SIG-M5 treated with dmso at 0.1 percent for 504 hours (cell line): ENCODE results near the gene AMFR.

Experiments
- DNase-seq: peaks from one replicate; lab custom pipeline; 2025; ENCODE audit not compliant: unreplicated experiment; lab: John Stamatoyannopoulos, UW

Gene AMFR

DNA sequence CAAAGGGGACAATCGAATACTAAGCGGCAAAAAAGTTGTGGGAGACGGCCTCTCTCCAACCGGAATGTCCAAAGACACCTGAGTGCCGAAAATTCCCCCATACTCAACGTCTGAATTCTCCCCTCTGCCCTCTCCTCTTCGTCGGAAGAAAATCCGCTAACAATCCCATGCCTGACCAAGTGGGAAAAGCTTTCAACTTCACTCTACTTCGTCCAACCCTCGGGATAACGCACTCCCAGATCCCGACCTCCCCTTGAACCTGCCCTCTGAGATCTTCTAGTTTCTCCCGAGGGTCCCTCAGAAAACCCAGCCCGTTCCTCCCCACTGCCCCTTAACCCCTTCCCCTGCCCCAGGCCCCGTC lies 961 bp downstream of the AMFR start:
- DNase-seq = no peak

DNA sequence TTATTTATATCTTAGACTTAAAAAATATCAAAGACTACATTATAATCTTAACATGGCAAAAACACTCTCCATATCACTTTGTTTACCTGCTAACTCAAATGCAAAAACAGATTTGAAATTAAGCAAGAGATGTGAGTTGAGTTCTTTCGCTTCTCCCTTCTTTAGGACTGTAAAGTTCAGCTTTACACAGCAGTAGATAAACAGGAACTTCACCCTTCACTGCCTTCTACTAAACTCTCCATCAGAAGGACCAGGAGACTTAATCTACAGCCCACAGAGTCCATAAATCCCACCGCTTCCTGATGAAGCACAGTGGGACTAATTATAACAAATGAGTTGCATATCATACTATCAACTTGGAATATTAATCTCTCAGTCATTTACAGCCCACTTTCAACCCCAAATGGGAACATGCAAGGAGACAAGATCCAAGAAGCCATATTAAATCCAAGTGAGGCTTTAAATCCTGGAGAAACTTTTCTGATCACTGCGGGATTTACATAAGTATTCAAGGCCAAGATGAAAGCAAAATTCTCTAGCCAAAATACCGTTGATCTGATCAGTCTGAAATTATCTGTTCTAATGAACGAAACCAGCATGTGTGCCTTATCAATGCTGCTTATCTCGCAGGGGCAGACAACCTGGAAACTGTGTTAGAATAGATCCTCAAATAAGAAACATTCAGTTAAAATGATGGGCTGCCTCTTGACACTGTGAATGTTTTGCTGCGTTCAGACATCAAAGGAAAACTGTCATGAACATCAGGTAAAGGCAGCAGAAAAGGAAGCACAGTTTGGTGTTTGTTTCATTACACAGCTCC lies 1.6 kb downstream of the AMFR start:
- peak; percentile 70 for DNase-seq

DNA sequence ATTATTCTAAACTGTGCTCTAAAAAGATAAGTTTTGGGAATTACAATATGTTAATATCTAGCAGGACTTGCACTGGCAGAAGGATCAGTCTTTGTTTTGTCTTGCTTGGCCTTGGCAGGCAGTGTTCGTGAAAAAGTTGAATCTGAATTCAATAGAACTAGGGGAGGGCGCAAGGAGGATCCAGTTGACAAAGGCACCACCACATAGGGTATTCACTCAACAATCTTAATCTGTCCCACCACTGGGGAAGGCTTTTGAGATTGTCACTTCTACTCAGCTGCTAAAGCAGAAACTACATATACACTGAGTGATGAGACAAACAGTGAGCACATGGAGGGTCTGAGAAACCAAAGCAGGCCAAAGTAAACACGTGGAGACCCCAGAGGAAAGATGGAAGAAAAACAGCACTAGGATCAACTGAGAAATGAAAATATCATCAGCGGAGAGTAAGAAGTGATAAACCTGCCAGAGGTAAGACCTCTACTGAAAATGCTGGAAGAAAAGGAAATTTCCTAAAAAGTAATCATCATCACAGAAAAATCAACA lies 2.4 kb downstream of the AMFR start:
- DNase-seq = no peak

DNA sequence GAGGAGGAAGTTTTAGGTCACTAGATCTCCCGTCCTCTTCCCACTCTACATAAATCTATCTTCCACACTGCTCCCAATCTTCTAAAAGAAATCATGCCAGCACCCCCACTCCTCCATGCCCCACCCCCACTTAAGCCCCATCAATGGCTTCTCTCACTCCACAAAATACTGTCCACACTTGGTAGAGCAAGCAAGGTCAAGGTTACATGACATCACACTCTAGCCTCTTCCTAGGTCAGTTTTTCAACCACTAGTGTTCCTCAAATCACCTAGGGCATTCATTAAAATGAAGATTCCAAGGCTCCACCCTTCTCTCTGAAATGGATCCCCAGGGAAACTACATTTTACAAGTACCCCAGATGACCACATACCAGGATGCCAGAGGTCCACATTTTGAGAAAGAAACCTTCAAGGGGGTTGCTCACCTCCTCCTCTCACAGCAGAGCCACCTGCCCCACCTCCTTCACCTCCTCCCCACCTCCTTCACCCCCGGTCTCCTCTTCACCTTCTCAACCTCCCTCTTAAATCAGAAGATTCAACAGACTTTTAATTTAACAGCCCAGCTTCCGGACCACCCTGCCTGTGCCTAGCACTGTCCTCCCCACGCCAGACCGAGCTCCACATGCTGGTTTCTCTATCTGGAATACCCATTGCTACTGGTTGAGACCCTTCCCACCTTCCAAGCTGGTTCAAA lies 3.2 kb downstream of the AMFR start:
- DNase-seq = no peak

DNA sequence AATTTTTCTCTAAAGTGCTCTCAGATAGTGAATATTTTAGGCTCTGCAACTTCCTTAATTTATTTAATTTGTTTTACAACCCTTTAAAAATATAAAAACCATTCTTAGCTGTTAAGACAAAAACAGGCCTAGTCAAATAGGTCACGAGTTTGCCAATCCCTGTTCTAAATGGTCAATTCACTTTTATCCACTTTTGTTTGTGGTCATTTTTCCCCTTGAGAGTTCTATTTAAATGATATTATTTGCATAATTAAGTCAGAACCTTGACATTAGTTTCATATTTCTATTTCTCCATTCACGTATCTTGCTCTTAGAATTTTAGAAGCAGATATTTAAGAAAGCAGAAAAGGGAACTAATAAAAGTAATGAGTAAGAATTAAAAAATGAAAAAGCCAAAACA lies 4.0 kb downstream of the AMFR start:
- no peak for DNase-seq

DNA sequence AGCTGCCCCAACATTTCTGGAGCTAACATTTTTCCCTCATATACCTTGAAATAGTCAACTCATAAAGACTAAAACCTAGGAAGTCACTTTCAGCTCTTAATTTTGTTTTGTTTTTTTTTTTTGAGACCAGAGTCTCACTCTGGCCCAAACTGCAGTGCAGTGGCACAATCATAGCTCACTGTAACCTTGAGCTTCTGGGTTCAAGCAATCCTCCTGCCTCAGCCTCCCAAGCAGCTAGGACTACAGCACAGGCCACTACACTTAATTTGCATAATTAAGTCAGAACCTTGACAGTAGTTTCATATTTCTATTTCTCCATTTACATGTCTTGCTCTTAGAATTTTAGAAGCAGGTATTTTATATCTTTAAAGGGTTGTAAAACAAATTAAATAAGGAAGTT lies 4.7 kb downstream of the AMFR start:
- DNase-seq = no peak

DNA sequence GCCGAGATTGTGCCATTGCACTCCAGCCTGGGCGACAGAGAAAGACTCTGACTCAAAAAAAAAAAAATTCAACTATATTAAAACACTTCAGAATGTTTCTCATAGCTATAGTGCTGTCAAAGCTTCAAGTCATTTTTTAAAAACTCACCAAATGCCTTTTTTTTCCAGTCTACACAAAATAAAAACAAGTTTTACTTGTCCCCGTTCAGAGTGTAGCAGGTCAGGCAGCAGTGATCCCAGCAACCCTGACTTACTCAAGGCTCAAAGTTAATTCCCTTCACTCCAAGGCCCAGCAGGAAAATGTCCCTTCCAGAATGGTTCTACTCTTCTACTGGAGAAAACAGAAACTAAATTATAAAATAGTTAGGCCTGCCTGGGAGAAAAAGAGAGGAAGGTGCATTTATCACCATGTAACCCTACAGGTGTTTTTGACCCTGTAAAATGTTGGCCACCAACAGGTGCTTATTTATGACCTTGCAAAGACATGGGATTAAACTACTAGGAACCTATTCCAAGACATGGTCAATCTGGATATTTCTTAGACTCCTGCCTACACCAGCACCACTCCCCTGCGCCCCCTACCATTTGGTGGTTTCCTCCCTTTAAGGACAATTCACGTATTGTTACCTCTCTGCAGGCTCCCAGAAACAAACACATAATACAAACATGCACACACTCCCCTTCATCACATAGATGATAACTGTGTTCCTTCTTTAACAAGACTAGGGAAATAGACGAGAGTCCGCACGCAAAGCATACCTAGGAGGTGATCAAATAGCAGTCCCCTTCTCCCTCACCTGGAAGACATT lies 5.4 kb downstream of the AMFR start:
- no peak for DNase-seq

DNA sequence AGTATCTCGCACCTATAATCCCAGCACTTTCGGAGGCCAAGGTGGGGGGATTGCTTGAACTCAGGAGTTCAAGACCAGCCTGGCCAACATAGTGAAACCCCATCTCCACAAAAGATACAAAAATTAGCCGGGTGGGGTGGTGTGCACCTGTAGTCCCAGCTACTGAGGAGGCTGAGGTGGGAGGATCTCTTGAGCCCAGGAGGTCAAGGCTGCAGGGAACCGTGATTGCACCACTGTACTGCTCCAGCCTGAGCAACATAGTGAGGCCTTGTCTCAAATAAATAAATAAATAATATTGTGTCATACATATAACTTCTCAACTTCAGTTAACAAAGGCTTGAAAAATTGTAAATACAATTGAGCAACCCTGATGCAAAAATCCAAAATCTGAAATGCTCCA lies 8.2 kb downstream of the AMFR start:
- DNase-seq = no peak

DNA sequence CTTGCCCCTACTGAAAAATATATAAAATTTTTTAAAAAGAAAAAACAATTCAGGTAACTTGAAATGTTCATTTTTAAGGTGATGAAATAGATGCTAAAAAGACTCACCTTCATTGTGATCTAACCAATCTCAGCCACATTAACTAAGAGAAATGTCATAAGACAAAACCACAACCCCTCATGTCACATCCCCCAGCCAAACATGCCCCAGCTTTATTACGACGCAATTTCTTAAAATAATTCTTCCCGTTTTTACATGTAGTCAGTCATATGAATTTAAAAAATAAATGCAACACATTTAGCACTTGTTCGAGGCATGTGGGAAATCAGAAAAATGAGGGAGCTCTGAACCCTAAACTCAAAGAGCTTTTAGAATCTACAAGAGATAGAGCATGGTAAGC lies 9.5 kb downstream of the AMFR start:
- DNase-seq = peak; percentile 17

DNA sequence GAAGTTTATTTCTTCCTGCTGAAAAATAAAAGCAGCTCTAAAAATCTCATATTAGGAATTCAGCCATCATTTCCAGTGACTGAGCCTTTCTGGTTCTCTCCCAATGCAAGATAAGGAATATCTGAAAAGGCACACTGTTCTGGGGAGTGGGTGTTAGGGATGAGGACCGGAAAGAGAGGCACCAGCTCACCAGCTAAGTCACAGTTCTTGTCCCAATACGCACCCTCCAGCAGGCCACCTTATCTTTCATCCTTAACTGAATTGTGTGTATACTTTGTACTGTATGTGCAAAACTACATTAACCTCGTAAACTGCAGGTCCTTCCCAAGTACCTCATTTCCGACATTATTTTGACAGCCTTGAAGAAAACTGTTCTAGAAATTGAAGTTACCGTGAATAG lies 11.0 kb downstream of the AMFR start:
- no peak for DNase-seq

DNA sequence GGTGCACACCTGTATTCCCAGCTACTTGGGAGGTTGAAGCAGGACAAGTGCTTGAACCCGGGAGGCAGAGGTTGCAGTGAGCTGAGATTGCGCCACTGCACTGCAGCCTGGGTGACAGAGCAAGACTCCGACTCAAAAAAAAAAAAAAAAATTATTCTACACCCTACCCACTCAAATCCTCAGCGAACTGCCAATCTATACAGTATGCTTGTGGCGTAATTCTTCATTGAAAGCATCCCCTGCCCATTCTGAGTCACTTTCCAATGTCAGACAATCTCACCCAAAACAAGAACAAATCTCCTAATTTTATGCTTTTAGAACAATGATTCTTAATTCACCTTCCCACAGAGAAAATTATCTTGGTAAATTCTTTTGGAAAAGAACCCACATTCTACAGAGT lies 12.0 kb downstream of the AMFR start:
- no peak for DNase-seq

DNA sequence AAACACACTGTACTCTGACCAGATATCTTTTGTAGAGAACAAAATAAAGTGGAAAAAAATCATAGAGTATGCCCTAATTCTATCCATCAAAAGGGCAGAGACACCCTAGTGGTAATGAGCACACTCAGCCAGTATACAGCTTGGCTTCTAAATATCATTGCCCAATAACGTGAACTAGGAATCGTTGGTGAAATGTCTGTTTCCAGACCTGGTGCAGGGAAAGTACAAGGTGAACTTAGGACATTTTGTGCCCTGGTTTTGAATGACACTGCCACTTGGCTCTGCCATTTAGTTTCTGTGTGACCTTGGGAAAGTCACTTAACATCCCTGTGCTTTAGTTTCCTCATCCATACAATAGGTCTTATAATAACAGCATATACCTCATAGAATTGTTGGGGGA lies 13.7 kb downstream of the AMFR start:
- DNase-seq = no peak

DNA sequence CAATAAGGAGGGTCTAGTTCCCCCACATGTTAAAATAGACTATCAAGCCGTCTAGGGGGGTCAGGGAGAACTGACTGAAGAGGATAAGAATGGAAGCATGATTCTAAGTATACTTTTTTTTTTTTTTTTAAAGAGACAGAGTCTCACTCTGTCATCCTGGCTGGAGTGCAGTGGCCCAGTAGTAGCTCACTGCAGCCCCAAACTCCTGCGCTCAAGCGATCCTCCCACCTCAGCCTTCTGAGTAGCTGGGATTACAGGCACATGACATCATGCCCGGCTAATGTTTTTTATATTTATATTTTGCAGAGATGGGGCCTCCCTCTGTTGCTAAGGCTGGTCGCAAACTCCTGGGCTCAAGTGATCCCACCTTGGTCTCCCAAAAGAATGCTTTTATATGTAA lies 14.2 kb downstream of the AMFR start:
- no peak for DNase-seq

DNA sequence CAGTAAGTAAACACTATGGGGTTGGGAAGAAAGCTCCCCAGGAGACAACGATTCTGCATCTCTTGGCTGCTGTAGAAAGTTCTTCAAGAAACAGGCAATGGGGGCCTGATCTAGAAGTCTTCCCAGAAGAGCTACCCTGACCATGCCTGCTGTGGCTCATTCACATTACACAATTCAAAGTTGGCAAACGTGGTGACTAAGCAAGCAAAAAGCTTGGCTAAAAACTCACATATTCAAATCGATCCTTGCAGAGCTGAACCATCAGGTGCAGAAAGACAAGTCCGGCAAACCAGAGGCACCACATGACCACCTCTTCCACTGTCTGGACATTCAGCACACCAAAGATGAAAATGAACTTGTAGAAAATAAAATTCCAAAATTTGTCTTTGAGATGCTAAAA lies 16.1 kb downstream of the AMFR start:
- DNase-seq = peak; percentile 44

DNA sequence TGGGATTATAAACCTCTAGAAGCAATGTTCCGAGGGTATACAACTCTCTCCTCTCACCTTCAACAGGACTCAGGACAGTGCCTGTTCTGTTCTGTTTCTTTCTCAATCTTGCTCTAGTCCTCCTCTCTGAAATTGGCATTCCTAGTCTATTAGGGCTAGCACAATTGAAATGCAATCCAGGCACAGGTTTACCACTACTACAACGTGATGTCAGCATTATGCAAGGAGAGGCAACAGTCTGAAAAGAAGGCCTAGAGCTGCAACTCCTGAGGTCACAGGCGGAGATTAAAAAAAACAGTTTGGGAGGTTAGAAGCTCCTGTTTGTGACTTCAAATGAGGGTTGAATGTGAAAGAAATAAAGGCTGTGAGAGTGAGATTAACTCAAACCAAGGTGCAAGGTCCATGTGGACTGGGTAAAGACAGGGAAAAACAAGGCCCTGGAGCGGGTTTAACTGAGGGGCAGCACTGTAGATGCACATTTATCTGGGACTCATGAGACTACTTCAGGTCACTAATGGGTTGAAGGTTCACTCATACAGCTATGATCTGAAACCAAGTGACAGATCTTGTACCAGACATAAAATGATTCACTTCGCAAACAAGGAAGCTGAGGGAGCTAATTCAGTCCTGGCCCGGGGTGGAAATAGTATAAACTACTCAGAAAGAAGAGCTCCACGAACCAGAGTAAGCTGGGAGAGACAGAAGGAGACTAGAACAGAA lies 16.8 kb downstream of the AMFR start:
- no peak for DNase-seq

DNA sequence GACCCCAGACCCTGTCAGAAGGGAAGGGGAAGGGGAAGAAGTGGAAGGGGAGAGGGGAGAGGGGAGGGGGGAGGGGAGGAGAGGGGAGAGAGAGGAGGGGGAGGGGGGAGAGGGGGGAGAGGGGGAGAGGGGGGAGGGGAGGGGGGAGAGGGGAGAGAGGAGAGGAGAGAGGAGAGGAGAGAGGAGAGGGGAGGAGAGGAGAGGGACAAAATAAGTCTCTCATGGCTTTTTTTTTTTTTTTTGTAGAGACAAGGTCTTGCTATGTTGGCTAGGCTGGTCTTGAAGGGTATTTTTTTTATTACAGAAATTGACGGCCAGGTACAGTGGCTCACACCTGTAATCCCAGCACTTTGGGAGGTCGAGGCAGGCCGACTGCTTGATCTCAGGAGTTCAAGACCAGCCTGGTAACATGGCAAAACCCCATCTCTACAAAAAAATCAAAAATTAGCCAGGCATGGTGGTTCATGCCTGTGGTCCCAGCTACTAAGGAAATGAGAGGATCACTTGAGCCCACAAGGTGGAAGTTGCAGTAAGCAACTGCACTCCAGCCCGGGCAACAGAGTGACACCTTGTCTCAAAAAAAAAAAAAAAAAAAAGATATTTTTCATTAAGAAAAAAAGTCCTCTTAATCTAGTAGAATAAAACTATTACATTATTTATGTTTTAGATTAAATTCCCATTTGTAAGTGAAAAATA lies 19.2 kb downstream of the AMFR start:
- DNase-seq = no peak

DNA sequence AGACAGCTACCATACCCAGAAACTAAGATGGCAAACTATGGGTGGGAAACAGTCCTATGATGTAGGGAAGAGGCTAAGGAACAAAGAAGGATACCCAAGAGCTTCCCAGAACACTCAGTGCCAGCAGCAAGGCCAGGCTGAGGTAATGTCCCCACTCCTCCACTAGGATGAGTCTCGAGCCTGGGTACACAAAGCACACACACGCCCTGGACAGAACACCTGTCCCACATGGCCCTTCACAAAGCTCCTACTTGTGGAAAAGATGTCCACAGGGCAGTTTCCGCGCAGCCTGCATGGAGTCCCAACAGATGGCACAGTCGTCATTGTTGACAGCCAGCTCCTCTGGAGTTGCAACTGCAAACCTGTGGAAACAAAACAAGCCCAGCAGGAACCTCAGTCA lies 23.9 kb downstream of the AMFR start:
- no peak for DNase-seq

DNA sequence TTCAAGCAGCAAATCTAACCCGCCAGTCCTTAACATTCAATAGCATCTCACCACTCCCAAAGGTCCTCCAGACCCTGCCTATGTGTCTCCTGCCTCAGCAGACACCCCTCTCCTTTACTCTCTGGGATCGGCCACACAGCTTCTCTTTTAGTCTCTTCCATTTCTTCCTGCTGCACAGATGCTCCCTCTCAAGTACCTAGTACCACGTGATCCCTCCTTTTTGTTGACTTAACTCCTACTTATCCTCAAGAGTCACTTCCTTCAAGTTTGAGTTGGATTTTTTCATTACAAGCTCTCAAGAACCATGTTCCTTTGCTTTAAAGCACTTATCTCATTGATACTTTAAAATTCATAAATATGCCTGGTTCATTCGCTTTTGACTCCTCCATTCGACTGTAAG lies 24.9 kb downstream of the AMFR start:
- DNase-seq = no peak

DNA sequence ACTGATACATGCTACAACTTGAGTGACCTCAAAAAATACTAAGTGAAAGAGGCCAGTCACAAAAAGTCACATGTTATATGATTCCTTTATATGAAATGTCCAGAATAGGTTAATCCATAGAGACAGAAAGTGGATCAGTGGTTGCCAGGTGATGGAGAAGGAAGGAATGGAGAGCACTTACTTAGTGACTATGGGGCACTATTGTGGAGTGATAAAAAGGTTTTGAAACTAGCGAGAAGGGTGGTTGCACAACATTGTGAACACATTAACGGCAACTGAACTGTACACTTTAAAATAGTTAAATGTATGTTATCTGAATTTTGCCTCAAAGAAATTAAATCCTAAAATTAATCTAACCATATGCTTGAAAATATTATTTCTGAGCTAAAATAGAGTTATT lies 25.9 kb downstream of the AMFR start:
- no peak for DNase-seq

DNA sequence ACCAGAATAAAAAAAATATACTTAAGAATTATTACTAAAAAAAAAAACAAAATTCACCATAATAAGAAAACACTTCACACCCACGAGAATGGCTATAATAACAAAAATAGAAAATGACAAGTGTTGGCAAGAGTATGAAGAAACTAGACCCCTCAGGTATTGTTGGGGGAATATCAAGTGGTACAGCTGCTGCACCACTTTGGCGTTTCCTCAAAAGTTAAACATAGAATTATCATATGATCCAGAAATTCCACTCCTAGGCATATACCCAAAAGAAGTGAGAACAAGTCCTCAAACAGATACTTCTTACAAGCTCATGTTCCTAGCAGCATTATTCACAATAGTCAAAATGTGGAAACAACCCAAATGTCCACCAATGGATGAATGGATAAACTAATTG lies 26.3 kb downstream of the AMFR start:
- no peak for DNase-seq
